Dedifferentiated amniotic fluid mesenchymal stem cell (primary cell): Measurements from ENCODE around the gene MAK.
"Not testable (repeated sequence)": the region's sequence is repeated elsewhere in the genome, so short reads cannot be mapped to it uniquely, and the experiment has no call there.

Experiments used
- DNase-seq: peaks from one replicate; pipeline ENCODE4 v3.0.0-alpha.2; 2016; ENCODE audit errors: extremely low spot score

Gene MAK, protein sequence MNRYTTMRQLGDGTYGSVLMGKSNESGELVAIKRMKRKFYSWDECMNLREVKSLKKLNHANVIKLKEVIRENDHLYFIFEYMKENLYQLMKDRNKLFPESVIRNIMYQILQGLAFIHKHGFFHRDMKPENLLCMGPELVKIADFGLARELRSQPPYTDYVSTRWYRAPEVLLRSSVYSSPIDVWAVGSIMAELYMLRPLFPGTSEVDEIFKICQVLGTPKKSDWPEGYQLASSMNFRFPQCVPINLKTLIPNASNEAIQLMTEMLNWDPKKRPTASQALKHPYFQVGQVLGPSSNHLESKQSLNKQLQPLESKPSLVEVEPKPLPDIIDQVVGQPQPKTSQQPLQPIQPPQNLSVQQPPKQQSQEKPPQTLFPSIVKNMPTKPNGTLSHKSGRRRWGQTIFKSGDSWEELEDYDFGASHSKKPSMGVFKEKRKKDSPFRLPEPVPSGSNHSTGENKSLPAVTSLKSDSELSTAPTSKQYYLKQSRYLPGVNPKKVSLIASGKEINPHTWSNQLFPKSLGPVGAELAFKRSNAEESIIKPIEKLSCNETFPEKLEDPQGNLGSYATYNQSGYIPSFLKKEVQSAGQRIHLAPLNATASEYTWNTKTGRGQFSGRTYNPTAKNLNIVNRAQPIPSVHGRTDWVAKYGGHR

DNA sequence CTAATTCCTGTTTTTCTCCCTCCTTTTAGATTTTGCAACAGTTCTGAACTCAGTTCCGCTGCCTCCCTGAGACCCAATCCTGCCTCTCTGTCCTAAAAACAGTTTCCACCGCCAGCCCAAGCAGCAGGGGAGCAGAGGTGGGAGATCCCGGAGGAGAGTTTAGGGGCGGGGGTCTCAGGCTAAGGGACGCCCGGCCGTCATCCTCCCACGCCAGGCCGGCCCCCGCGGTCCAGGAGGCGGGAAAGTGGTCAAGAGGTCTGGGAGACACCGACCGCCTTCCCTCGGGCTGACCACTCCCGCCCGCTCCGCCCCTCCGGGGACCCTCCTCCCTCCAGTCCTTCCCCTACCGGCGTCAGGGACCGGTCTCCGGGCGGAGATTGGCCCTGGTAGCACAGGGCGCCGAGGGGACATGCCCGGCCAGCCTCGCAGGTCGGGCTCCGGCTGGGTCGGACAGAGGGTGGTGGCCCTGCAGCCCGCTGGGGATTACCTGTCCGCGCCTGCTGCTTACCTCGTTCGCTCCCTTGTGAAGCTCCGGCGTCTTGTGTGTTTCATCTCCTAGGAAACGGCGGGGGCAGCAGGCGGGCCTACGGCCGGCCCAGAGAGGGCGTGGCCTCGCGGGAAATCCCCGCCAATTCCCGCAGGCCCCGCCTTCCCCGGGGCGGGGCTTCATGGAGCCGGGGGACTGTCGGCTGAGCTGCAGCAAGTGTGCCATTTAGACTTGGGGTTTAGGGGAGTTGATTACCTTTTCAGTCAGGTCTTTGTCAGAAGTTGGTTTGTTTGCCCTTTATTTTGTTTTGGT lies at the start of gene MAK:
MAK (minus strand) TSS at position 545 of the 799 bp plus-strand sequence. CDS start 7,891 bp downstream, outside the sequence.
- peak; percentile 30 for DNase-seq

DNA sequence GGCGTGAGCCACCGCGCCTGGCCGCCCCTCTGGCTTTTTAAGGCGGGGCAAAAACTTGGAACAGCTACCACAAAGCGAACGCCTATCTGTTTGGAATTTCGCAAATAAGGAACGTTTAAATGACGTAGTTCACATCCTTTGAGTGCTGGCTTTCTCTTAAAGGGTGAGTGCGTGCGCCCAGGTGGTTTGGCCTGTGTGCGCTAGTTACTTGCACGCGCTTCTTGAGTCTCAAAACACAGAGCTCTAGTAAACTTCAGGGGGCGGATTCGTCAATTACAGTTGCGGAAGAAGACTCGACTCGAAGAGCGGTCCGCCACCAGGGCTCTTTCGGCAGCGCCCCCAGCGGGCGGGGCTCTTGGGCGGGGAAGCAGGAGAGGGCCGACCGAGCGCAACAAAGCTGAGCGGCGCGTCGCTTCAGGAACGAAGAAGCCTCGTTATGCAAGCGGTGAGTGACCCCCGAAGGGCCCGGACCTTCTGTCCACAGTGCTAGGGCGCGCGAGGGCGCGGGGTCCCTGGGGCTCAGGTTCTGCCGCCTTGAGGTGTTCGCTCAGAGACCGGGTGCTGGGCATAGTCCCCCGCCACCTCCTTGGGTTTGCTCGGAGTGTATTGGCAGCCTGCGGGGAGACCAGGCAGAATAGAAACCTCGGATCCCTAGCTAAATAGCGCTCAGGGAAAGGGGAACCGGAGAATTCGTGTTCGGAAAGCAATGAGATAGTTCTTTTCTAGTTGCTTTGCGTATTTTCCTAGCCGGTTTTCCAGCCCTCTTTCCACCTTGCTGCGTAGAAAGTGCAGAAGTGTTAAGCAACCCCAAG lies 48.6 kb upstream of the MAK start, which contains the start of gene SYCP2L:
SYCP2L (plus strand) TSS at position 362 of the 812 bp plus-strand sequence; CDS start at position 437, 75 bp downstream.
- DNase-seq = no peak

DNA sequence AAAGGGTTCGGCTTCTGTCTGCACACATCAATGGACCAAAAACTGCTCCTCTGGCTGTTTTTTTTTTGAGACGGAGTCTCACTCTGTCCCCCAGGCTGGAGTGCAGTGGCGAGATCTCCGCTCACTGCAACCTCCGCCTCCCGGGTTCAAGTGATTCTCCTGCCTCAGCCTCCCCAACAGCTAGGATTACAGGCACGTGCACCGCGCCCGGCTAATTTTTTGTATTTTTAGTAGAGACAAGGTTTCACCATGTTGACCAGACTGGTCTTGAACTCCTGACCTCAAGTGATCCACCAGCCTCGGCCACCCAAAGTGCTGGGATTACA lies 48.0 kb upstream of the MAK start:
- not testable (repeated sequence) for DNase-seq

DNA sequence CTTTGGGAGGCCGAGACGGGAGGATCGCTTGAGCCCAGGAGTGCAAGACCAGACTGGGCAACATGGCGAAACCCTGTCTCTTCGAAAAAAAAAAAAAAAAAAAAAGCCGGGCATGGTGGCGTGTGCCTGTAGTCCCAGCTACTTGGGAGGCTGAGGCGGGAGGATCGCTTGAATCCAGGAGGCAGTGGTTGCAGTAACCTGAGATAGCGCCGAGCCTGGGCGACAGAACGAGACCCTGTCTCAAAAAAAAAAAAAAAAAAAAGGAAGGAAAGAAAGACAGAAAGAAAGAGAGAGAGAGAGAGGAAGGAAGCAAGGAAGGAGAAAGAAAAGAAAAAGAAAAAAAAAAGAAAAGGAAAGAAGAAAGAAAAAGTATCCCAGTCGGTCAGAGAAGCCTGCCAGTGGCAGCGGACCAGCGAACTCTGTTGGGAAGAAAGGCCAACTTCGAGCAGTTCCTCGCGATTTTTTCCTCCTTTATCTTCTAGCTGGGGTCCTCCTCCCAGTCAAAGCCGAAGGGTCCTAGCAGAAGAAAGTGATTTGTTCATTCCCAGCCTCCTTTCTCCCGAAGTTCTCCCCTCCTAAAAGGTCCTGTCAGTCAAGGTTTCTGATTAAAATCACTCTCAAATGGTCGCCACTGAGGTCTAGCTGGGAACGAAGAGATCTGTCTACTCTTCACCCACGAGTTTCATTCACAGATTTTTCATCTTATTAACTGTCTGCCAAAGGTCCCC lies 46.1 kb upstream of the MAK start:
- DNase-seq = no peak

DNA sequence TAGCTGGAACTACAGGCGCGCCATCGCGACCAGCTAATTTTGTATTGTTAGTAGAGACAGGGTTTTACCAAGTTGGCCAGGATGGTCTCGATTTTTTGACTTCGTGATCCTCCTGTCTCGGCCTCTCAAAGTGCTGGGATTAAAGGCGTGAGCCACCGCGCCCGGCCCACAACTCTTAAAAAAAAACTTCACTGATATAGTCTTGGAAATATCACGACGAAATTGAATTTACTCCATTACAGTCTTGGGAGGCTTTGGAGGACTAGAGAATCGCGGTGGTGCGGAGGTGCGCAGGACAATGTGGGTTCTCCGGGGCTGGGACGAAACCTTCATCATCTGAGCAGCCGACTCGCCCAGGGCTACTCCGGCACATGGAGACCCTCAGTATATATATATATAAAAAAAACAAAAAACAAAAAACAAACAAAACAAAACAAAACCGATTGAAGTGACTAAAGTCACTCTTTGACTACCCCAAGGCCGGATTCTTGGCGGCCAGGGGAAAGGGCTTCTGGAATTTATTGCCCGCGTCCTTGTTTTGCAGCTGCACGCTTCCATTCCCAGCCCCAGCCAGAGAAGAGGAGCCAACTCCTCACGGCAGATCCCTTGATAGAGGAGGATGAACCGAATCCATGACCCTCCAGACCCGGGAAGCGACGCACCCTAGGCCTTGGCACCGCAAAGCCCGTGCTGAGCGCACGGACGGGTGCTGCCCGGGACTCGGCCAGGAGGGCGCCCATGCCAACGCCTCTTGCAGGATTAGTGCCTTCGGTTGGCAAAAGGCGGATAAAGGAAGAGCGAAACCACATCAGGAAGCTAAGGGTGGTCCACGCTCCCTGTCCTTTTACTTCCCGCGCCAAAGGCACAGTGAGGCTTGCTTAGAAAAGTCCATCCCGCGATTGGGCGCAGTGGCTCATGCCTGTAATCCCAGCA lies 45.2 kb upstream of the MAK start:
- DNase-seq = no peak

DNA sequence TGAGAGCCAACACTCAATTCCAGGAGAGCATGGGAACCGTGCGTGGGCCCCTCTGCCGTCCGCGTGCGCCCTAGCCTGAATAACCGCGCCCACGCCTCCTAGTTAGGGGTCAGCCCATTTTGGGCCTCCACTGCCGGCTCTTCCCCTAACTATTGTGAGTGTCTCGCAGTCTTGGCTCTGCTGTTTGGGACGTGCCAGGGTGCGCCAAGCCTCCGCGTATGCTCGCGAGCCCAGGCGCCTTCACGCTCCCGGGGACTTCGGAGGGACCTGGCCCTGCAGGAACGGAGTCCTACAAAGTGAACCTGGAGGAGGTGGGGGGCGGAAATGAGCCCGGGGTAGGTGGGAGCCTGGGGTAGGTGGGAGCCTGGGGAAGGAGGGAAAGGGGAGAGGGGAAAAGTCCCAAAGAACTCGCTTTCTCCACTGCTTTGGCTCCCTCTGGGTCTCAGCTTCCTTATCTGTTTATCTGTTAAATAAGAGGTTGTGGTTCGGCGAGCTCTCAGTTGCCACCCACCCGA lies 44.4 kb upstream of the MAK start:
- DNase-seq = no peak

DNA sequence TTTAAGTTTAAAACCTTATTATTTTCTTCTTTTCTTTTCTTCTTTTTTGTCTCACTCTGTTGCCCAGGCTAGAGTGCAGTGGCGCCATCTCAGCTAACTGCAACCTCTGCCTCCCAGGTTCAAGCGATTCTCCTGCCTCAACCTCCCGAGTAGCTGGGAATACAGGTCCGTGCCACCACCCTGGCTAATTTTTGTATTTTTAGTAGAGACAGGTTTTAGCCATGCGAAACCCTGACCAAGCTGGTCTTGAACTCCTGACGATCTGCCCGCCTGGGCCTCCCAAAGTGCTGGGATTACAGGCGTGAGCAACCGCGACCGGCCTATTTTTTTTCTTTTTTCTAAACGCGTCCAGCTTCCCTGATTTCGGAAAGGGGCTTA lies 43.9 kb upstream of the MAK start:
- not testable (repeated sequence) for DNase-seq

DNA sequence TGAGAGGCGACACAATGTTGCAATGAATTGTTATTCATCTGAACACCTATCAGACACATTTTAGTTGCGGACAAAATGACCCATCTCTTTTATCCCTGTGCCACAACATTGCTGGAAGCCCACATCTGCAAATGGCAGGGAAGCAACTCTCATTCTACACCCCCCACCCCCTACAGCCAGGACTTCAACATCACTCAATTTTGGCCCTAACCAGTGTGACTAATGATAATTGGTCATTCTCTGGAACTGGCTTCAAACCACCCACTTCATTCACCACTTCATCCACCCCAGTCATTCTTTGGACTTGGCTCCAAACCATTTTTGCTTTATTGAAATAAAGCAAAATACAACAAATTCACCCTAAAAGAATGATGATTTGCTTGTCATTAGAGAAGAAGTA lies 42.0 kb upstream of the MAK start:
- no peak for DNase-seq

DNA sequence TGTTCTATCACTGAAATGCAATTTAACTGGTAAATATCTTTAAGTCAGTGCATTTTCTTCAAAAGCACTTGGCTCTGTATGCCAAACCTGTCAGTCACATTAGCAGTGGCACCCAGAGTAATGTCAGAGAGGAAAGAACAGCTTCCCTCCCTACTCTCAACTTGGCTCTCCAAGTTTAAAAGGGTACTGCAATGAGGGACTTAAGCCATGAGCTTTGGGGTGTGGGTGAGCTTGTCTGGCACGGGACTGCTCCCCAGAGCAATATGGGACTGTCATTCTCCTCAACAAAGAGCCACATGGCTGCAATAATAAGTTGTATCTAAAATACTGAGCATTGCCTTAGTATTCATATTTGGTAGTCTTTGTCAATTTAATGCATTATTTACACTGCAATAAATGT lies 39.5 kb upstream of the MAK start:
- DNase-seq = no peak

DNA sequence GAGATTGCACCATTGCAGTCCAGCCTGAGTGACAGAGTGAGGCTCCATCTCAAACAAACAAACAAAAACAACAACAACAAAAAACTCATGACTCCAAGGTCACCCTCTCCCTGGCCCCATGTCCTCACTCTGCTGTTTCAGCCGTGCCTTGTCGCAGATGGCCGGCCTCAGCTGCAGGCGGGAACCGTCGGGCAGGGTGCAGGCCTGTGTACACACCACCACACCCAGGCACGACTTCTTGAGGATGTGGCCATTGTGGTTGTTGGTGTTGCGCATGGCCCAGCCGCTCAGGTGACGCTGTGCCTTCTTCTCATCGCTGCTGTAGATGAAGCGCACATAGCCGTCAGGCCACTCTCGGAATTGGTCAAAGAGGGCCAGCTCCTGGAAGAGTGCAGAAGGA lies 38.7 kb upstream of the MAK start:
- no peak for DNase-seq

DNA sequence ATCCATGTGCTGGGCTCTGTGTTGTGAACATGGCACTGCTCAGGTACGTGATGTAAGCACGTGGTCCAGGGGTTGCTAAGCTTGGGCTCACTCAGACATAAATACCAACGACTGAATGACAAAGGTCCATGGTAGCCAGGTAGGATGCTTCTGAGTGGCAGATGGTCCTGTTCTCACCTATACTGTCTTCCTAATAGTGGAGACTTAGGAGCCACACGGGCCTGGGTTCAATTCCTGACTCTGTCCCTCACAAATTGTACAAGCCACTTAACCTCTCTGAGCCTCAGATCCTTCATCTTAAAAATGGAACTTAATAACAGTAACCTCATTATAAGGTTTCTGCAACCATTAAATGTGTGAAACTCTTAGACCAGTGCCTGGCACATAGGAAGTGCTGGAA lies 36.7 kb upstream of the MAK start:
- no peak for DNase-seq

DNA sequence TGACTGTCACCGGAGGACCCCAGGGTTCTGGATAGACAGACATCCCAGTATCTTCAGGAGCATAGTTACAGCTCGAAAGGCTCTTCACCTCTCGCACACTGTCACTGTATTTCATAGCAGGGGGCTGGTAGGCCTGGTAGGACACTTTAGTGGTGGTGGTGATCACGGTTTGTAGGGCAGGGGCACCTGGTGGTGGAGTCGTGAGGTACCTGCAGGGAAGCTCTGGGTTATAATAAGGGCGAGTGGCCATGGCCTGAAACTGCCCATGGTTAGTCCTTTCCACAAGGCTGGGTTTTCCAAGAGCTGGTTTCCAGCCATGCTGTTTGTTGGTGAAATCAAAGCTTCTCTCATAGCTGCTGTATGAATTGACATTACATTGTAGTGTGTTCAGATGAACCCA lies 35.9 kb upstream of the MAK start:
- DNase-seq = no peak

DNA sequence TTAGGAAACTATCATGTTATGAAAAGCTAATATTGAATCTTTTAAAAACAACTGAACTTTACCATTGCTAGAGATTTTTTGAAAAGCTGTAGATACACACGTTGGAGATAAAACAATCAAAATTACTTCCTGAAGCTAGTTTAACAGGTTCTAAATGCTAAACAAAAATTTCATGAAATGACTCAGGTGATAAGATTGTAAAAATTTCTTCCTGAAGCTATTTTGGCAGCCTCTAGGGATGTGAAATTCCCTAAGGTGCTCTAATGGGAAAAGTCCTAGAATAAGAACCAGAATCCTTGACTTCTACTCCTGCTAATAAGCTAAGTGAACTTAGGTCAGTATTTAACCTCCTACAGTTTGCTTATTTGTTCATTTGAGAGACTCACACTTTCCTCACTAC lies 35.0 kb upstream of the MAK start:
- DNase-seq = no peak

DNA sequence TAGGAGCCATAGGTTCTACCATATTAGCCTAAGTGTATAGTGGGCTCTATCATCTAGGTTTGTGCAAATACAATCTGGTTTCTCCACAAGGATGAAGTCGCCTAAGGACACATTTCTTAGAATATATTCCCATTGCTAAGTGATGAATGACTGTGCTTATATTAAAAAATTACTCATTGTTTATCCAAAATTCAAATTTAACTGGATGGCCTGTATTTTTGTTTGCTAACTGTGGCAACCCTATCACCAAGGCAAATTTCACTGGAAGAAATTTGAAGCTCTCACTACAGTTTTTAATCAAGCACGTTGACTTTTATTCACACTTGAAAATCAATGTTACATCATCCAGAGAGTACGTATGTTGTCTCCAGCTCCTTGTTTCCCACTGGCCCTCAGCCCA lies 29.6 kb upstream of the MAK start:
- no peak for DNase-seq

DNA sequence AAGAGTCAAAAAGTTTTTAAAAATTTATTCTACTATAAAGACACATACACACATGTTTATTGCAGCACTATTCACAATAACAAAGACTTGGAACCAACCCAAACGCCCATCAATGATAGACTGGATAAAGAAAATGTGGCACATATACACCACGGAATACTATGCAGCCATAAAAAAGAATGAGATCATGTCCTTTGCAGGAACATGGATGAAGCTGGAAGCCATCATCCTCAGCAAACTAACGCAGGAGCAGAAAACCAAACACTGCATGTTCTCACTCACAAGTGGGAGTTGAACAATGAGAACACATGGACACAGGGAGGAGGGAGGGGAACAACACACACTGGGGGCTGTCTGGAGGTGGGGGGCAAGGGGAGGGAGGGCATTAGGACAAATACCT lies 28.4 kb upstream of the MAK start:
- not testable (repeated sequence) for DNase-seq

DNA sequence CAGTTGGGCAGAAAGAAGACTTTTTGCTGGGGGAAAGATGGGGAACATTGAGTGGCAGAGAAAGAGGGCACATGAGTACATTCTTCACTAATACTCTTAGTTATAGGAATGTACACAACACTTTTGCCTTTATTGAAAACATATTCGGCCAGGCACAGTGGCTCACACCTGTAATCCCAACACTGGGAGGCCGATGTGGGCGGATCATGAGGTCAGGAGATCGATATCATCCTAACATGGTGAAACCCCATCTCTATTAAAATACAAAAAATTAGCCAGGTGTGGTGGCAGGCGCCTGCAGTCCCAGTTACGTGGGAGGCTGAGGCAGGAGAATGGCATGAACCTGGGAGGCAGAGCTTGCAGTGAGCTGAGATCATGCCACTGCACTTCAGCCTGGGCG lies 24.7 kb upstream of the MAK start:
- DNase-seq = not testable (repeated sequence)

DNA sequence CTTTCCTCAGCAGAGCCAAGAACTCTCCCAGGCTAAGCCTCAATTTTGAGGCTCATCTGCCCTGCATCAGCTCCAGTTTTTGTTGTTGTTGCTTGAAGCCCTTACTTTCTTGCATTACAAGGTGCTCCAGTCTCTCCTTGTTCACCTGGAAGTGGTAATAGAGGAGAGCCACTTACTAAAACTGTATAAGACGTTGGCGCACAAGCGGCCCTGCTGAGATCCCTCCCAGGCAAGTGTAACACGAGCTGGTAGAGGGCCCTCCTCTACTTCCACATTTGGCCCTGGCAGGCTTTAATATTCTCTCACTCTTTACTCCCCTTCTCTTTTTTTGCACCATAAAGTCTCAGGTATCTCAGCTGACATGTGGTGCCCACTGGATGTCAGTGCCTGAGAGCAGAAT lies 24.0 kb upstream of the MAK start:
- no peak for DNase-seq

DNA sequence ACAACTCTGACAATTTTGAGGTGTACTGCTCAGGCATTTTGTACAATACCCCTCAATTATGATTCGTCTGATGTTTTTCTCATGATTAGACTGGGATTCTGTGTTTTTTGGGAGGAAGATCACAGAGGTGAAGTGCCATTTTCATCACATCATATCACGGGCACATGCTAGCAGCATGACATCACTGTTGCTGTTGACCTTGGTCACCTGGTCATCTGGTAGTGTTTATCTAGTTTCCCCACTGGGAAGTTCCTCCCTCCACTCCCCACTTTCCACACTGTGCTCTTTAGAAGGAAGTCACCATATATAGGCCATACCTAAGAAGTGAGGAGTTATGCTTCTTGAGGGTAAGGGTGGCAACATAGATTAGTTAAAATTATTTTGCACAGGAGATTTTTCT lies 22.7 kb upstream of the MAK start:
- DNase-seq = no peak

DNA sequence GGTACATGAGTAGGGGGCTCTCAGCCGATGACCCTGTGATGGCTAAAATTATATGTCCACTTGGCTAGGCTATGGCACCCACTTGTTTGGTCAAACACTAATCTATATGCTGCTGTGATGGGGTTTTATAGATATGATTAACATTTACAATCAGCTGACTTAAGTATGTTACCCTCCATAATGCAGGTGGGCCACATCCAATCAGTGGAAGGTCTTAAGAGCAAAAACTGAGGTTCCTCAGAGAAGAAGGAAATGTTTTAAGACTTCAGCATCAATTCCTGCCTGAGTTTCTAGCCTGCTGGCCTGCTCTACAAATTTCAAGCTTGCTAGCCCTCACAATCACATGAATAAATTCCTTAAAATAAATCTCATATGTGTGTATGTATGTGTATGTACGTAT lies 18.9 kb upstream of the MAK start:
- no peak for DNase-seq
